Activated CD4-positive, alpha-beta T cell treated with anti-CD3 and anti-CD28 coated beads for 4 hours (primary cell): ENCODE measurements around the gene SMC5.
"Not testable (repeated sequence)": the region's sequence is repeated elsewhere in the genome, so short reads cannot be mapped to it uniquely, and the experiment has no call there.

Experiments used
- DNase-seq, 2 donors: peaks; one replicate each; pipeline ENCODE4 v3.0.0-alpha.2; 2020

The SMC5 gene

GRCh38 chr9:70258692-70259511 lies at the start of gene SMC5:
Gene SMC5 (plus strand): TSS chr9:70258978. CDS start chr9:70259079, 101 bp downstream.
- peak; percentile 83 to 86 for DNase-seq

- no peak for DNase-seq
Observed at GRCh38 chr9:70217029-70217428, 41.7 kb upstream of the SMC5 start.

GRCh38 chr9:70218767-70219166 lies 40.0 kb upstream of the SMC5 start:
- no peak for DNase-seq

- DNase-seq, result no peak
Observed at GRCh38 chr9:70220216-70220615, 38.6 kb upstream of the SMC5 start.

GRCh38 chr9:70222354-70222753 lies 36.4 kb upstream of the SMC5 start:
- no peak for DNase-seq

GRCh38 chr9:70228118-70228517 lies 30.7 kb upstream of the SMC5 start:
- no peak for DNase-seq

- DNase-seq, result no peak
Observed at GRCh38 chr9:70228611-70229010, 30.2 kb upstream of the SMC5 start.

- DNase-seq, result no peak
Observed at GRCh38 chr9:70229026-70229425, 29.8 kb upstream of the SMC5 start.

- DNase-seq, result no peak
Observed at GRCh38 chr9:70229579-70229978, 29.2 kb upstream of the SMC5 start.

GRCh38 chr9:70232476-70232875 lies 26.3 kb upstream of the SMC5 start:
- DNase-seq, result no peak

GRCh38 chr9:70234208-70234607 lies 24.6 kb upstream of the SMC5 start:
- not testable (repeated sequence) for DNase-seq

- not testable (repeated sequence) for DNase-seq
Observed at GRCh38 chr9:70245952-70246351, 12.8 kb upstream of the SMC5 start.

- DNase-seq, result no peak
Observed at GRCh38 chr9:70250221-70250620, 8.6 kb upstream of the SMC5 start.

GRCh38 chr9:70255486-70255885 lies 3.3 kb upstream of the SMC5 start:
- DNase-seq, result no peak

- DNase-seq, result no peak
Observed at GRCh38 chr9:70256123-70256551, 2.6 kb upstream of the SMC5 start.

GRCh38 chr9:70257502-70257901 lies 1.3 kb upstream of the SMC5 start:
- DNase-seq, result no peak

- DNase-seq, result peak; percentile 13 to 23
Observed at GRCh38 chr9:70257991-70258691, 637 bp upstream of the SMC5 start.

- no peak for DNase-seq
Observed at GRCh38 chr9:70259512-70259802, 679 bp downstream of the SMC5 start.

- no peak for DNase-seq
Observed at GRCh38 chr9:70260007-70260443, 1.2 kb downstream of the SMC5 start.

- DNase-seq, result no peak
Observed at GRCh38 chr9:70260606-70261005, 1.8 kb downstream of the SMC5 start.

- DNase-seq, result no peak
Observed at GRCh38 chr9:70261131-70261870, 2.5 kb downstream of the SMC5 start.

- no peak for DNase-seq
Observed at GRCh38 chr9:70262366-70262765, 3.6 kb downstream of the SMC5 start.

- no peak for DNase-seq
Observed at GRCh38 chr9:70262948-70263347, 4.2 kb downstream of the SMC5 start.

- no peak for DNase-seq
Observed at GRCh38 chr9:70263421-70263820, 4.6 kb downstream of the SMC5 start.
